Endometrial microvascular endothelial cells (primary cell): ENCODE data around the gene ATP2A1. TPM values are rescaled to one million over a fixed set of nuclear protein-coding genes. Genes with fewer than 3 reads are reported as not detected.

ENCODE experiments used
- in situ Hi-C: cut with HindIII; loops from 2 replicates; pipeline ENCODE4 v1.10.0; 2017; ENCODE audit warnings: low sequenced_read_pairs, low pct_unique_long_range_greater_than_20kb; ENCODE audit errors: inconsistent ontology term
- total RNA-seq: library from RNA; depleted of rRNA; stranded (reverse); fragments of >200 nt; gene quantifications from one replicate; pipeline ENCODE4 v1.2.3, GENCODE V29; 2015; ENCODE audit errors: inconsistent ontology term

Gene ATP2A1
- total RNA-seq, 1 donor from 2014 or later, result 0.28 TPM

- in situ Hi-C loops, result no loop called here
These were observed 21.7 kb downstream of the ATP2A1 start for GRCh38 chr16:28899882-28900590.

- in situ Hi-C loops, result no loop called here
These were observed 22.3 kb downstream of the ATP2A1 start for GRCh38 chr16:28900601-28901000.

GRCh38 chr16:28901862-28902261 lies 23.6 kb downstream of the ATP2A1 start:
- in situ Hi-C loops, result no loop called here

GRCh38 chr16:28902909-28903308 lies 24.6 kb downstream of the ATP2A1 start:
- in situ Hi-C loops, result no loop called here

- in situ Hi-C loops, result no loop called here
These were observed 25.2 kb downstream of the ATP2A1 start for GRCh38 chr16:28903344-28904042.

- in situ Hi-C loops, result no loop called here
These were observed 26.1 kb downstream of the ATP2A1 start for GRCh38 chr16:28904363-28904762.

GRCh38 chr16:28904828-28905227 lies 26.5 kb downstream of the ATP2A1 start:
- in situ Hi-C loops, result no loop called here

GRCh38 chr16:28905229-28905754 lies 27.0 kb downstream of the ATP2A1 start:
- in situ Hi-C loops, result no loop called here

GRCh38 chr16:28905800-28906372 lies 27.6 kb downstream of the ATP2A1 start:
- in situ Hi-C loops, result no loop called here

- in situ Hi-C loops, result no loop called here
These were observed 32.1 kb downstream of the ATP2A1 start for GRCh38 chr16:28910086-28911031.

- in situ Hi-C loops, result no loop called here
These were observed 34.3 kb downstream of the ATP2A1 start for GRCh38 chr16:28912558-28912957.

GRCh38 chr16:28913946-28914724 lies 35.8 kb downstream of the ATP2A1 start:
- in situ Hi-C loops, result no loop called here

- in situ Hi-C loops, result no loop called here
These were observed 36.9 kb downstream of the ATP2A1 start for GRCh38 chr16:28915181-28915580.

GRCh38 chr16:28917095-28917494 lies 38.8 kb downstream of the ATP2A1 start:
- in situ Hi-C loops, result no loop called here

GRCh38 chr16:28918698-28919097 lies 40.4 kb downstream of the ATP2A1 start:
- in situ Hi-C loops, result no loop called here

- in situ Hi-C loops, result no loop called here
These were observed 44.9 kb downstream of the ATP2A1 start for GRCh38 chr16:28923231-28923587.

GRCh38 chr16:28923652-28924398 lies 45.5 kb downstream of the ATP2A1 start:
- in situ Hi-C loops, result no loop called here

GRCh38 chr16:28924399-28924761 lies 46.1 kb downstream of the ATP2A1 start:
- in situ Hi-C loops, result no loop called here
